GM18861 (cell line): Measurements from ENCODE around the gene SLC25A6.
"Not testable (repeated sequence)": the region's sequence is repeated elsewhere in the genome, so short reads cannot be mapped to it uniquely, and the experiment has no call there.

Source experiments
- ATAC-seq: cut with Tn5 transposase; IDR thresholded peaks from one replicate; pipeline ENCODE4 v1.9.1; 2021; ENCODE audit not compliant: unreplicated experiment

Gene SLC25A6

DNA sequence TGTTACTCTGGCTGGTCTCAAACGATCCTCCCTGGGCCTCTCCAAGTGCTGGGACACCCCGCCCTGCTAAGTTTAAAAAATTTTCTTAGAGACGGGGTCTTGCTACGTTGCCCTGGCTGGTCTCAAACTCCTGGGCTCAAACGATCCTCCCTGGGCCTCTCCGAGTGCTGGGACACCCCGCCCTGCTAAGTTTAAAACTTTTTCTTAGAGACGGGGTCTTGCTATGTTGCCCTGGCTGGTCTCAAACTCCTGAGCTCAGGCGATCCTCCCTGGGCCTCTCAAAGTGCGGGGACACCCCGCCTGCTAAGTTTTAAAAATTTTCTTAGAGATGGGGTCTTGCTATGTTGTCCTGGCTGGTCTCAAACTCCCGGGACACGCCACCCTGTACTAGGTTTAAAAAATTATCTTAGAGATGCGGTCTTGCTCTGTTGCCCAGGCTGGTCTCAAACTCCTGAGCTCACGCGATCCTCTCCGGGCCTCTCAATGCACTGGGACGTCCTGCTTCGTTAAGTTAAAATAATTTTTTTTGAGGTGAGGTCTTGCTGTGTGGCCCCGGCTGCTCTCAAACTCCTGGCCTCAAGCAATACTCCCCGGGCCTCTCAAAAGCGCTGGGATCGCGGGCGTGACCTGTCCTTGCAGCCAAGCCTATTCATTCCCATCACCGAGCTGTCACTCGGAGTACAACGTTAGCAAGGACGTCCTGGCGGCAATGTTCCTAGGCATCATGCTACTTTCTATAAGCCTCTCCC is 1.1 kb downstream of the SLC25A6 start:
- ATAC-seq: no peak

DNA sequence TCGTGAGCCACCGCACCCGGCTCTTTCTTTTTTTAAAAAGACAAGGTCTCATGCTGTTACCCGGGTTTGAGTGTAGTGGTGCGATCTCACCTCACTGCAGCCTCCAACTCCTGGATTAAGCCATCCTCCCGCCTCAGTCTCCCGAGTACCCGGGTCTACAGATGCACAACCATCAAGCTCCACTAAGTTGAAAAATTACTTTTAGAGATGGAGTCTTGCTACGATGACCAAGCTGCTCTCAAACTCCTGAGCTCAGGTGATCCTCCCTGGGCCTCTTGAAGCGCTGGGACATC is 2.0 kb downstream of the SLC25A6 start:
- ATAC-seq: no peak

- no peak for ATAC-seq
These were observed 2.5 kb downstream of the SLC25A6 start for GRCh38 chrX:1389181-1389992.

DNA sequence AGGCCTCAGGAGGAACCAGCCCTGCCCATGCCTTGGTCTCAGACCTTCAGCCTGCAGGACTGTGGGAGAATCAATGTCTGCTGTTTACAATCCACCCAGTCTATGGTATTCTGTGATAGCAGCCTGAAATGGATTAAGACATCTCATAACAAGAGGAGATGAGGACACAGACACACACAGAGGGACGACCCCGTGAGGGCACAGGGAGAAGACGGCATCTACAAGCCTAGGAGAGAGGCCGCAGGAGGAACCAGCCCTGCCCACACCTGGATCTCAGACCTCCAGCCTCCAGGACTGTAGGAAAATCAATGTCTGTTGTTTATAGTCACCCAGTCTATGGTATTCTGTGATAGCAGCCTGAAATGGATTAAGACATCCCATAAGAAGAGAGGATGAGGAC is 3.3 kb downstream of the SLC25A6 start:
- no peak for ATAC-seq

DNA sequence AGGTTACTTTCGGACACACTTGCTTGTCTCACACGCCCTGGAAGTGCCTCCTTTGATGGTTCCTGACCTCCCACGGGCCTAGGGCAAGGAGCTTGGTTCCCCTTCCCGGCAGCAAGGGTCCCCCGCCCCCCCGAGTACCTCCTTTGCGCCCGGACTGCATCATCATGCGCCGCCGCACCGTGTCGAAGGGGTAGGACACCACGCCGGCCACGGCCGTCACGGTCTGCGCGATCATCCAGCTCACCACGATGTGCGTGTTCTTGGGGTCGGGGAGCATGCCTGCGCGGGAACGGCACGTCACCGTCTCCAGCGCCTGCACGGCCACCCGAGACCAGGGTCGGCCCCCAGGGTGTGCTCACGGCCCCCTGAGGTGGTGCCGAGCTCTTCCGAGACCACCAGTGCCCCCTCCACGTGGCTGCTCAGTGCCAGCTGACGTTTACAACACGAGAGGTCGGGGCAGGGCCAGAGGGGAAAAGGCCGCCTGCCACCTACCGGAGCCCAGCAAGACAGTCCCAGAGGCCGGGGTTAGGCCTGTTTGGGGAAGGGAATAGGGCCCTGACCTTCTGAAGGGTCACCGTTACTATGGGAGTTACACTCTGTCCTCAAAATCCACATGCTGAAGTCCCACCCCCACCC is 4.7 kb downstream of the SLC25A6 start:
- no peak for ATAC-seq

DNA sequence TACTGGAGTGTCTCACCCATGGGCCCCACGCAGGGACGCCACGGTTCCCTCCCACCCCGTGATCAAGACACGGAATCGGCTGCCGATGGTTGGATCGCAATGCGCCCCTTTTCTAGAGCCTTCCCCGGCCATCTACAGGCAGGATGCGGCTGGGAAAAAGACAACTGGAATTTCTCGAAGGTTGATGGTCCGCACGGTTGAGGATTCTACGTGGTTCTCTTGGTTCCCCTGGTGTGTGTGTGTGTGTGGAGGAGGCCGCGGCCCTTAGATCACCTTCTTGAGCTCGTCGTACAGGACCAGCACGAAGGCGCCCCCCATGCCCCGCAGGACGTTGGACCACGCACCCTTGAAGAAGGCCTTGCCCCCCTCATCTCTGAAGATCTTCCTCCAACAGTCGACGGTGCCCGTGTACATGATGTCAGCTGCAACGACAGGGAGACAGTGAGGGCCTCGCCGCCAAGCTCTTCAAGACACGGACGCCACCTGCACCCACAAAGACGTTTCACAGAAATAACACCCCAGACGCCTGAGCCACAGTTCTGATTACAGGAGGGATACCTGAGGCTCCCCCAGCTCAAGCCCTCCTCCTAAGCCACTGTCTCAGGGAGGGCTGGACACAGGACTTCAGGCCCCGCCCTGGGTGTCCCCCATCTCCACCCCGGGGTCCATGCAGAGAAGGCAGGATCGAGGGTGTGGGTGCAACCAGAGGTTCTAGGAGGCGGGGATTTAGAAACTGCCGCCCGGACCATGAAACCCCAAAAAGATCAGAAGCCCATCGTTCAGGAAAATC is 5.4 kb downstream of the SLC25A6 start:
- no peak for ATAC-seq

DNA sequence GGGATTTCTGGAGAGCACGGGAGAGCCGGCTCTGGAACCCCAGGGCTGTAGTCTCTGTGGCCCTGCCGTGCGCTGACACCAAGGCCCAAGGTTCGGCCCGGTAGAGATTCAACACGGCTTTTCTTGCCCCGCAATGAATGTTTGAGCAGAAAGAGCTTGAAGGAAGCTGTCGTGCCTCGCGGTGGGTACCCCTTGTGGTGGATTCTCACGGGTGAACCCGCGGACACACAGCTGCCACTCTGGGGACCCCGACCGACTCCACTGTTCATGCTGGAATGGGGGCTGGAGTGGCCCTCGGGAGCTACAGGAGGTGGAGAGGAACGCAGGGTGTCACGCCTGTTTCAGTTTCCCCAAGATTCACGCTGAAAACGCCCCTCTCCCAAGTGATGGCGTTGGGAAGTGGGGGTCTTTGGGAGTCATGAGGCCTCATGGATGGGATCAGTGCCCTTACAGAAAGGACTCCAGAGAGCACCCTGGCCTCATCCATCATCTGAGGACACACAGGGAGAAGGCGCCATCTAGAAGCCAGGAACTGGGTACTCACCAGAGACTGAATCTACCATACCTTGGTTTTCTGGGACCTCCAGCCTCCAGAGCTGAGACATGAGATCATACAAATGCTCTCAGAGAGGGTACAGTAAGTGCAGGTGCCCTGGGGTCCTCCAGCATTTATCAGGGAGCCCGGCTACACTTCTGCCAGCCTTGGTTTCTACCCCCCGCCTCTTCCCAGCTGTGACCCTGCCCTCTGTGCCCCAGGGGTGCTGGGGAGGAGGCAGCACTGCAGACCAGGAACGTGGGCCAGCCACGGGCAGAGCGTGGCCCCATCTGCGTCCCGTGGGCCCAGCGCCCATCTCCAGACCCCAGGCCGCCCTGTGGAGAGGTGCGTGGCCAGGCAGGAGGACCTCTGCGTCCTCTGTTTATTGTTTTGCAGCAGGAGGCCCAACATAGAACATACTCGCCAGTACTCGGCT is 6.4 kb downstream of the SLC25A6 start:
- ATAC-seq: no peak

DNA sequence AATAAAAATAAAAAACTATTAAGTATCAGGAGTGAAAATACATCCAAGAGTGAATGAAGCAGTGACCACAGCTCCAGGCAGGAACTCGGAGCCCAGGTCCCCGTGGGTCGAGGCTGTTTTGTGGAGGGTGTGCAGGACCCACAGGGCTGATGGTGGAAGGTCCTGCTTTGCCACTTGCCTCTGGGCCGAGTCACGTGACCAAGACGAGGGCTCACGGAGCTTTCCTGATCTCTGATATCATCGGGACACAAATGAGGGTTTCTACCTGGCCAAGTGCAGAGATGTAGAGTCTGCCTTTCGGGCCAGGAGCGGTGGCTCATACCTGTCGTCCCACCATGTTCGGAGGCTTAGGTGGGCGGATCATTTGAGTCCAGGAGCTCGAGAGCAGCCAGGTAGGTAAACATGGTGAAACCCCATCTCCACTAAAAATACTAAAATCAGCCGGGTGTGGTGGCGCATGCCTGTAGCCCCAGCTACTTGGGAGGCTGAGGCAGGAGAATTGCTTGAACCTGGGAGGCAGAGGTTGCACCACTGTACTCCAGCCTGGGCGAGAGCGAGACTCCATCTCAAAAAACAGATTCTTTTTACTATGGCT is 7.2 kb downstream of the SLC25A6 start:
- ATAC-seq: no peak

DNA sequence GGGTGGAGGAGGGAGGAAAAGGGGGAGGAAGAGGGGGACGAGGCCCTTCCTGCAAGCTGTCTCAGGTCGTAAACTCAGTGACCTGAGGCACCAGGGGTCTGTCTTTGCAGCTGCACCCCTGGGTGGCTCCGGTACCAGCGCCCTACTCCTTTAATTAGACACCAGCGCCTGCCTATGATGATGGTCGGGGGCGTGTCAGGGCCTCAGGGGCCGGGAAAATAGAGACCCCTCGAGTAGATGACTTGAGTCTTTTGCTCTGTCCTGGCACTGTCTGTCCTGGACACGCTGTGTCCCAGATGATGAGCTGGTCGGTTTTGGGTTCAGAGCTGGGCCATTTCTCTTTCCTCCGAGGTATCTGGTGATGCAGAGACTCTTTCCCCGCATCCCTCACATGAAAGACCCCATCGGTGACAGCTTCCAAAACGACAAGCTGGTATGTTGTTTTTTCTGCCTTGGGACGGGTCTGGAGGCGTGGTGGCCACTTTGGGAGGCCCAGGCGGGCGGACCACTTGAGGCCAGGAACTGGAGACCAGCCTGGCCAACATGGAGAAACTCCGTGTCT is 11.2 kb downstream of the SLC25A6 start:
- ATAC-seq: no peak

DNA sequence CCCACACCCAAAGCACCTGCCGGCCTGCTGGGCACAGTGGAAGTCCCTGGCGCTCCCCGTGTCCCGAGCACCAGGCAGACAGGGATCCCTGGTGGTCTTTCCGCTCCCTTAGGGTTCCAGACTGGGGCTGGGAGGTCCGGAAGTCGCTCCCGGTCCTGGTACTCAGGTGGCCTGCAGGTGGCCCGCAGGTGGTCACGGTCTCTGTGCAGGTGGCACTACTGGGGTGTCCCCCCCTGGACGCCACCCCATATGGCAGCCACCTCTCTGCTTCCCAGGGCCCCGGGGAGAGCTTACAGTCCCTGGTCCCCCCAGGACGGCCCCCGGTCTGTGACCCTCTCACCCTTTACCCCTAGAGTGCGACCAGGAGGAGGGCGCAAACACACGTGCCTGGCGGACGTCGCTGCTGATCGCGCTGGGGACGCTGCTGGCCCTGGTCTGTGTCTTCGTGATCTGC is 13.6 kb downstream of the SLC25A6 start:
- ATAC-seq: no peak

DNA sequence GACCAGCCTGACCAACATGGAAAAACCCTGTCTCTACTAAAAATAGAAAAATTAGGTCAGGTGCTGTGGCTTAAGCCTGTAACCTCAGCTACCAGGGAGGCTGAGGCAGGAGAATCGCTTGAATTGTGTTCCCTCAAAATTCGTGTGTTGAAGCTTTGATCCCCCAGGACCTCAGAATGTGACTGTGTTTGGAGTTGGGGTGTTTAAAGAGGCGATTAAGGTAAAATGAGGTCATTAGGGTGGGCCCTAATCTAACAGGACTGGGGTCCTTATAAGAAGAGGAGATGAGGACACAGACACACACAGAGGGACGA is 23.6 kb downstream of the SLC25A6 start:
- ATAC-seq: no peak

- not testable (repeated sequence) for ATAC-seq
These were observed 25.6 kb downstream of the SLC25A6 start for GRCh38 chrX:1366363-1366762.

DNA sequence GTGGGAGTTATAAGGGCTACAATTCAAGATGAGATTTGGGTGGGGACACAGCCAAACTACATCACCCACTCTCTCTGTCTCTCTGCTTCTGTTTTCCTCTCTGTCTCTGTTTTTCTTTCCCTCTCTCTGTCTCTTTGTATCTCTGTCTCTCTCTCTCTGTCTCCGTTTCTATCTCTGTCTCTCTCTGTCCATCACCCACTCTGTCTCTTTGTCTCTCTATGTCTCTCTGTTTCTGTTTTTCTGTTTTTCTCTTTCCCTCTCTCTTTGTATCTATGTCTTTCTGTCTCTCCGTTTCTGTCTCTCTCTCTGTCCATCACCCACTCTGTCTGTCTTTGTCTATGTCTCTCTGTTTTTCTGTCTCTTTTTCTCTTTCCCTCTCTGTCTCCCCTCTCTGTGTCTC is 30.0 kb downstream of the SLC25A6 start:
- ATAC-seq: no peak

GRCh38 chrX:1361275-1361674 is 30.6 kb downstream of the SLC25A6 start:
- ATAC-seq: no peak

DNA sequence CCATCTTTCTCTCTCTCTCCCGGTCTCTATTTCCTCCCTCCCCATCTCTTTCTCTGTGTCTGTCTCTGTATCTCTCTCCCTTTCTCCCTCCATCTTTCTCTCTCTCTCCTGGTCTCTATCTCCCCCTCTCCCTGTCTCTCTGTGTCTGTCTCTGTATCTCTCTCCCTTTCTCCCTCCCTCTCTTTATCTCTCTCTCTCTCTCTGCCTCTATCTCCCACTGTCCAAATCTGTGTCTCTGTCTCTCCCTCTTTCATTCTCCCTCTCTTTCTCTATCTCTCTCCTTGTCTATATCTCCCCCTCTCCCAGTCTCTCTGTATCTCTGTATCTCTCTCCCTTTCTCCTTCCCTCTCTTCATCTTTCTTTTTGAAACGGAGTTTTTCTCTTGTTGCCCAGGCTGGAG is 31.7 kb downstream of the SLC25A6 start:
- ATAC-seq: no peak

GRCh38 chrX:1359477-1359873 is 32.4 kb downstream of the SLC25A6 start:
- ATAC-seq: no peak

- no peak for ATAC-seq
These were observed 33.0 kb downstream of the SLC25A6 start for GRCh38 chrX:1358793-1359476.

DNA sequence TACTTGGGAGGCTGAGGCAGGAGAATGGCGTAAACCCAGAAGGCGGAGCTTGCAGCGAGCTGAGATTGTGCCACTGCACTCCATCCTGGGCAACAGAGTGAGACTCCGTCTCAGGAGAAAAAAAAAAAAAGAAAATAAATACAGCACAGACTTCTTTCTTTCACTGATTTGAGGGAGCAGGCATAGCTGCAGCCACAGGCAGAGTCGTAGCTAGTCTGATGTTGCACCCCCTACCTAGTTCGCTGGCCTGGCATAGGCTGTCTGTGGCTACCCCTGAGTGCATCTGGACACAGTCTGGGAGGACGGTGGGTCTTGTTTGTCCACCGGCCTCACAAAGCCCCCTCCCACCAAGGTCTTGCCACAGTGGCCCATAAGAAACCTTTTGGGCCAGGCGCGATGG is 33.9 kb downstream of the SLC25A6 start:
- no peak for ATAC-seq
